HCT116 (cell line): ENCODE data around the gene CRIM1. TPM values are rescaled to one million over a fixed set of nuclear protein-coding genes. Genes with fewer than 3 reads are reported as not detected.

ENCODE experiments used
- ATAC-seq: fragments of 200-7000 bp; cut with Tn5 transposase; 2 replicates; pipeline ENCODE4 v1.9.1; 2020; ENCODE audit warnings: mild to moderate bottlenecking, moderate library complexity
- BruUV-seq: library from RNA; stranded (reverse); fragments of 400-500 nt; replicated peaks from 2 replicates; lab custom pipeline; 2021; lab: Mats Ljungman, UMichigan
- CTCF ChIA-PET: fragments of 300-600 bp; sonication (Branson Sonifier 250); formaldehyde crosslinking; loops from one replicate; lab custom pipeline; 2021; ENCODE audit warnings: antibody characterized with exemption; lab: Charles Lee
- POLR2A ChIA-PET: fragments of 300-600, 350-600 bp; sonication (Branson Sonifier 250); formaldehyde crosslinking; loops from one replicate; lab custom pipeline; 2021; ENCODE audit warnings: antibody characterized with exemption; lab: Charles Lee
- RAD21 ChIA-PET, 2 experiments: fragments of 300-600 bp; sonication (Branson Sonifier 250); formaldehyde crosslinking; loops; one replicate each; lab custom pipeline; 2023; ENCODE audit warnings: low total read pairs in 2 of 2; ENCODE audit not compliant: uncharacterized antibody in 2 of 2, unreplicated experiment in 2 of 2, low non-redundant PET in 1 of 2; lab: Charles Lee
- DNase-seq: peaks from one replicate; pipeline ENCODE4 v3.0.0-alpha.2; 2010; ENCODE audit warnings: low read depth, low spot score
- H2AFZ ChIP-seq: fragments of 200-600 bp; shearing (Covaris generic), sonication (generic); 2 replicates; pipeline ENCODE4 v1.6.1; 2017; ENCODE audit warnings: low read depth, mixed run types, mixed read lengths, antibody characterized with exemption, low read length; ENCODE audit not compliant: poor library complexity, severe bottlenecking
- H3K27ac ChIP-seq: 2 replicates; pipeline ENCODE4 v1.5.1; 2012; ENCODE audit warnings: low read depth, low read length
- H3K27me3 ChIP-seq: fragments of 200-600 bp; sonication (generic); 2 replicates; pipeline ENCODE4 v1.6.1; 2016; ENCODE audit warnings: mixed run types, low read length, mixed read lengths; ENCODE audit not compliant: insufficient read depth
- H3K36me3 ChIP-seq, 2 experiments: fragments of 200-500 bp in 1 of 2; fragments of 200-600 bp in 1 of 2; sonication (Bioruptor generic) in 1 of 2; sonication (generic) in 1 of 2; 2 replicates each; pipeline versions ENCODE4 v1.5.1 to v1.6.1; 2014 to 2016; ENCODE audit warnings: low read length in 2 of 2, inconsistent platforms in 1 of 2, mixed read lengths in 1 of 2, mixed run types in 1 of 2; ENCODE audit not compliant: insufficient read depth in 2 of 2, control insufficient read depth in 1 of 2
- H3K4me1 ChIP-seq, 2 experiments: fragments of 200-600 bp in 1 of 2; sonication (generic) in 1 of 2; 2 replicates each; pipeline versions ENCODE4 v1.5.1 to v1.6.1; 2012 to 2017; ENCODE audit warnings: low read length in 2 of 2, inconsistent platforms in 1 of 2, mild to moderate bottlenecking in 1 of 2, mixed read lengths in 1 of 2, mixed run types in 1 of 2, moderate library complexity in 1 of 2; ENCODE audit not compliant: insufficient read depth in 2 of 2, control insufficient read depth in 1 of 2
- H3K4me2 ChIP-seq: fragments of 200-600 bp; sonication (generic); 2 replicates; pipeline ENCODE4 v1.6.1; 2017; ENCODE audit warnings: mixed run types, low read length, mixed read lengths
- H3K4me3 ChIP-seq, 2 experiments: fragments of 200-600 bp in 1 of 2; sonication (generic) in 1 of 2; replicated peaks in 1 of 2; 2 replicates each; pipeline ENCODE4 v1.5.1; 2011 to 2016; ENCODE audit warnings: low read length in 2 of 2, control low read depth in 1 of 2, low read depth in 1 of 2, mild to moderate bottlenecking in 1 of 2, mixed read lengths in 1 of 2, mixed run types in 1 of 2
- H3K79me2 ChIP-seq: fragments of 200-600 bp; sonication (generic); 2 replicates; pipeline ENCODE4 v1.6.1; 2017; ENCODE audit warnings: mild to moderate bottlenecking, mixed run types, low read length, moderate library complexity, mixed read lengths; ENCODE audit not compliant: insufficient read depth
- H3K9ac ChIP-seq: fragments of 200-600 bp; sonication (generic); 2 replicates; pipeline ENCODE4 v1.6.1; 2016; ENCODE audit warnings: low read length, mixed read lengths
- H3K9me2 ChIP-seq: fragments of 200-600 bp; sonication (generic), shearing (Covaris generic); 2 replicates; pipeline ENCODE4 v1.6.1; 2017; ENCODE audit warnings: mixed run types, mild to moderate bottlenecking, moderate library complexity; ENCODE audit not compliant: insufficient read depth
- H3K9me3 ChIP-seq, 2 experiments: fragments of 200-500 bp in 1 of 2; fragments of 200-600 bp in 1 of 2; sonication (Bioruptor generic) in 1 of 2; sonication (generic) in 1 of 2; 2 replicates each; pipeline ENCODE4 v1.6.1; 2014 to 2017; ENCODE audit warnings: low read length in 2 of 2, mixed read lengths in 2 of 2, inconsistent platforms in 1 of 2, low read depth in 1 of 2, mild to moderate bottlenecking in 1 of 2, mixed run types in 1 of 2, moderate library complexity in 1 of 2; ENCODE audit not compliant: control insufficient read depth in 1 of 2, insufficient read depth in 1 of 2
- H4K20me1 ChIP-seq: fragments of 200-600 bp; sonication (generic), shearing (Covaris generic); 2 replicates; pipeline ENCODE4 v1.6.1; 2017; ENCODE audit warnings: mixed run types, mild to moderate bottlenecking, moderate library complexity; ENCODE audit not compliant: insufficient read depth
- CEBPB ChIP-seq: IDR thresholded peaks from 2 replicates; pipeline ENCODE4 v1.6.1; 2012; ENCODE audit warnings: low read depth
- EGR1 ChIP-seq: IDR thresholded peaks from 2 replicates; pipeline ENCODE4 v1.6.1; 2012; ENCODE audit warnings: low read depth
- ELF1 ChIP-seq: IDR thresholded peaks from 2 replicates; pipeline ENCODE4 v1.6.1; 2012; ENCODE audit warnings: low read depth, borderline replicate concordance
- EZH2 ChIP-seq: fragments of 200-600 bp; sonication (generic); IDR thresholded peaks from 2 replicates; pipeline ENCODE4 v1.6.1; 2017; ENCODE audit warnings: antibody characterized with exemption, mixed run types
- EZH2phosphoT487 ChIP-seq: fragments of 200-600 bp; IDR thresholded peaks from 2 replicates; pipeline ENCODE4 v1.6.1; 2018; ENCODE audit warnings: antibody characterized with exemption, borderline replicate concordance
- FOSL1 ChIP-seq: IDR thresholded peaks from 2 replicates; pipeline ENCODE4 v1.6.1; 2012; ENCODE audit warnings: low read depth
- JUND ChIP-seq: IDR thresholded peaks from 2 replicates; pipeline ENCODE4 v1.6.1; 2012
- POLR2A ChIP-seq: IDR thresholded peaks from 2 replicates; pipeline ENCODE4 v1.7.0; 2011; ENCODE audit warnings: borderline replicate concordance; ENCODE audit not compliant: insufficient read depth, insufficient read length; ENCODE audit errors: extremely low read depth
- POLR2AphosphoS5 ChIP-seq: IDR thresholded peaks from 2 replicates; pipeline ENCODE4 v1.6.1; 2011; ENCODE audit warnings: mild to moderate bottlenecking, low read depth, low read length, moderate library complexity
- RAD21 ChIP-seq: IDR thresholded peaks from 2 replicates; pipeline ENCODE4 v1.6.1; 2012; ENCODE audit warnings: low read depth, mild to moderate bottlenecking
- SIN3A ChIP-seq: IDR thresholded peaks from 2 replicates; pipeline ENCODE4 v1.6.1; 2012; ENCODE audit warnings: low read depth
- SP1 ChIP-seq: IDR thresholded peaks from 2 replicates; pipeline ENCODE4 v1.6.1; 2012; ENCODE audit warnings: low read depth
- SRF ChIP-seq: IDR thresholded peaks from 2 replicates; pipeline ENCODE4 v1.6.1; 2012; ENCODE audit warnings: low read depth
- TCF7L2 ChIP-seq: IDR thresholded peaks from 2 replicates; pipeline ENCODE4 v1.7.0; 2011; ENCODE audit warnings: borderline replicate concordance, inconsistent platforms; ENCODE audit not compliant: insufficient read depth, insufficient read length; ENCODE audit errors: extremely low read depth
- ZNF274 ChIP-seq: fragments of 200-500 bp; sonication (Bioruptor generic); IDR thresholded peaks from 2 replicates; pipeline ENCODE4 v1.6.1; 2014; ENCODE audit warnings: mild to moderate bottlenecking, low read depth, low read length, inconsistent platforms
- intact Hi-C: fragments of 100-400 bp; cut with micrococcal nuclease; formaldehyde crosslinking; loops from 2 replicates; pipeline ENCODE4 v1.10.0; 2022
- total RNA-seq: library from RNA; stranded (reverse); gene quantifications from one replicate; pipeline ENCODE4 v1.2.1, GENCODE V29; 2021; ENCODE audit not compliant: unreplicated experiment
- TF ChIP-seq, protein P1 (sequence below): IDR thresholded peaks from 2 replicates; pipeline ENCODE4 v1.6.1; 2012
- TF ChIP-seq, protein P2 (sequence below): IDR thresholded peaks from 2 replicates; pipeline ENCODE4 v1.6.1; 2012
- TF ChIP-seq, protein P3 (sequence below): IDR thresholded peaks from 2 replicates; pipeline ENCODE4 v1.6.1; 2012; ENCODE audit warnings: low read depth

Gene CRIM1
- total RNA-seq, 1 experiment from 2014 or later = 27.2 TPM

DNA sequence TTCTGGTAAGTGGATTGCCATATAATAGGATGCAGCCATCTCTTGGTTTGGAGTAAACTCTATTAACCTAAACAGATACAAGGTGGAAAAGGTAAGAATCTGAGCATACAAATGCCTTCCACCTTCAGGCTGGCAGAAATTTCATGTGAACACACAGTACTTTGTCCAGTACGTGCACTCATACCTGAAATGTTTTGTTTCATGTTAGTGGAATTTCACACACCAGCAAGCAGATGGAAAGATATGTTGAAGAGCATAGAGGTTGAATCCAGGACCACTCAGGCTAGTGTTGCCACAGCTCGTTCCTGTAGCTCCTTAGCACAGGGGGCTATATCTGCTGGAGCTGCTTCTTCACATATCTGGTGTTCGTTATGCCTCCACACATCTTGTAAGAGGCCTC lies 34.0 kb downstream of the CRIM1 start:
- DNase-seq (no peak), ATAC-seq (no peak)
- no peaks in the 10 kb centered on the region for H4K20me1 ChIP-seq
- TF ChIP-seq SRF (no peak), JUND (no peak), SIN3A (no peak), FOSL1 (no peak), POLR2A (no peak)
- TF ChIP-seq, protein P1, sequence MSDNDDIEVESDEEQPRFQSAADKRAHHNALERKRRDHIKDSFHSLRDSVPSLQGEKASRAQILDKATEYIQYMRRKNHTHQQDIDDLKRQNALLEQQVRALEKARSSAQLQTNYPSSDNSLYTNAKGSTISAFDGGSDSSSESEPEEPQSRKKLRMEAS = no peak
- TF ChIP-seq, protein P2, sequence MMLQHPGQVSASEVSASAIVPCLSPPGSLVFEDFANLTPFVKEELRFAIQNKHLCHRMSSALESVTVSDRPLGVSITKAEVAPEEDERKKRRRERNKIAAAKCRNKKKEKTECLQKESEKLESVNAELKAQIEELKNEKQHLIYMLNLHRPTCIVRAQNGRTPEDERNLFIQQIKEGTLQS = no peak
- no peaks in the 10 kb centered on the region for H3K27me3 ChIP-seq
- POLR2A ChIA-PET = no interaction called here
- no peak overlapping the region for H3K4me3 ChIP-seq
- H3K27ac ChIP-seq = no peak overlapping the region
- no peaks in the 10 kb centered on the region for H3K9me2 ChIP-seq
- CTCF ChIA-PET = no interaction called here
- H2AFZ ChIP-seq = no peak overlapping the region
- H3K9me3 ChIP-seq = no peaks in the 10 kb centered on the region
- RAD21 ChIA-PET = no interaction called here
- H3K4me1 ChIP-seq = peaks cover 2 to 13% of the 10 kb centered on the region in 2 experiments; a peak in 2 of 4 replicates
- intact Hi-C loops = no loop called here
- no peak overlapping the region for H3K9ac ChIP-seq
- H3K4me2 ChIP-seq = no peak overlapping the region
- H3K36me3 ChIP-seq = no peaks in the 10 kb centered on the region
- H3K79me2 ChIP-seq = peaks cover 11% of the 10 kb centered on the region; the same call in 1 of the 2 replicates
- no TSS peak for BruUV-seq

DNA sequence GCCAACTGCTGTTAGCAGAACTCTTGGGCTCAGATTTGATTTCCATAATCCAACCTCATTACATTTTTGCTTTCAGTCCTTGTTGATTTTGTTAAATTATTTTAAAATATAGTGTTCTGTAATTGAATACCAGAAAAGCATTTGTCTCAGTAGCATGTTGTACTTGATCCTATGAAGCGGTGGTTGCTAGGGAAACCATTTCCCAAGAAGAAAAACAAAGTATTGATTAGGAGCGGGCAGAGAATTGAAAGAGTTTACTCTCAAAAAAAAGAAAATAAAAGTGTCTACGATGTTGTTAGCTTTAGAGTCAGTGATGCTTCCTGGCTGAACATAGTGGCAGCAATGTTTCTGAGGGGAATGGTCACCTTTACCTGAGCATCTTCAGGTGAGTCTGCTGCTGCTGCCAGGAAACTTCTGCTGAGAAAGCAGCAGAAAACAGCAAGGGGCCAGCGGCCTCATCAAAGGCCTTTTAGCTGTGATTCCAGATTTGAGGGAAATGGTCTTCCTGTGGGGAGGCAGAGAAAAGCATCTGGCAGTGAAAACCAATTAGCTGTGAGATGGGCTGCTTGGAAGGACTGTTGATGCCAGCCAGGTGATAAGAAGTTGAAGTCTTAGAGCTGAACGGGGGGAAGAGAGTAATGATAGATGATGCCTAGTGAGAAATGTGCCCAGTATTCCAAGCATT lies 37.1 kb downstream of the CRIM1 start:
- Histone ChIP-seq H3K4me2 (no peak overlapping the region), H3K79me2 (no peaks in the 10 kb centered on the region; the same call in 1 of the 2 replicates)

More for the DNA sequence above, 37.1 kb downstream of the CRIM1 start:
- no peak overlapping the region for H3K9ac ChIP-seq
- RAD21 ChIA-PET = no interaction called here
- peaks cover 2 to 18% of the 10 kb centered on the region in 2 experiments; a peak in 2 of 4 replicates for H3K4me1 ChIP-seq
- POLR2A ChIA-PET = no interaction called here
- H3K27me3 ChIP-seq = no peaks in the 10 kb centered on the region
- DNase-seq = no peak
- H2AFZ ChIP-seq = no peak overlapping the region
- intact Hi-C loops = no loop called here
- no peak overlapping the region for H3K27ac ChIP-seq
- no peaks in the 10 kb centered on the region for H4K20me1 ChIP-seq
- H3K36me3 ChIP-seq = peaks cover 0 to 9% of the 10 kb centered on the region in 2 experiments; a peak in 1 of 4 replicates
- no peak for ATAC-seq
- no peak overlapping the region for H3K4me3 ChIP-seq
- H3K9me2 ChIP-seq = no peaks in the 10 kb centered on the region
- no peaks in the 10 kb centered on the region for H3K9me3 ChIP-seq
- TF ChIP-seq, protein P3, sequence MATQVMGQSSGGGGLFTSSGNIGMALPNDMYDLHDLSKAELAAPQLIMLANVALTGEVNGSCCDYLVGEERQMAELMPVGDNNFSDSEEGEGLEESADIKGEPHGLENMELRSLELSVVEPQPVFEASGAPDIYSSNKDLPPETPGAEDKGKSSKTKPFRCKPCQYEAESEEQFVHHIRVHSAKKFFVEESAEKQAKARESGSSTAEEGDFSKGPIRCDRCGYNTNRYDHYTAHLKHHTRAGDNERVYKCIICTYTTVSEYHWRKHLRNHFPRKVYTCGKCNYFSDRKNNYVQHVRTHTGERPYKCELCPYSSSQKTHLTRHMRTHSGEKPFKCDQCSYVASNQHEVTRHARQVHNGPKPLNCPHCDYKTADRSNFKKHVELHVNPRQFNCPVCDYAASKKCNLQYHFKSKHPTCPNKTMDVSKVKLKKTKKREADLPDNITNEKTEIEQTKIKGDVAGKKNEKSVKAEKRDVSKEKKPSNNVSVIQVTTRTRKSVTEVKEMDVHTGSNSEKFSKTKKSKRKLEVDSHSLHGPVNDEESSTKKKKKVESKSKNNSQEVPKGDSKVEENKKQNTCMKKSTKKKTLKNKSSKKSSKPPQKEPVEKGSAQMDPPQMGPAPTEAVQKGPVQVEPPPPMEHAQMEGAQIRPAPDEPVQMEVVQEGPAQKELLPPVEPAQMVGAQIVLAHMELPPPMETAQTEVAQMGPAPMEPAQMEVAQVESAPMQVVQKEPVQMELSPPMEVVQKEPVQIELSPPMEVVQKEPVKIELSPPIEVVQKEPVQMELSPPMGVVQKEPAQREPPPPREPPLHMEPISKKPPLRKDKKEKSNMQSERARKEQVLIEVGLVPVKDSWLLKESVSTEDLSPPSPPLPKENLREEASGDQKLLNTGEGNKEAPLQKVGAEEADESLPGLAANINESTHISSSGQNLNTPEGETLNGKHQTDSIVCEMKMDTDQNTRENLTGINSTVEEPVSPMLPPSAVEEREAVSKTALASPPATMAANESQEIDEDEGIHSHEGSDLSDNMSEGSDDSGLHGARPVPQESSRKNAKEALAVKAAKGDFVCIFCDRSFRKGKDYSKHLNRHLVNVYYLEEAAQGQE = no peak
- TF ChIP-seq POLR2A (no peak), EZH2 (no peak), FOSL1 (no peak), CEBPB (no peak), ELF1 (no peak), JUND (no peak), RAD21 (no peak), POLR2AphosphoS5 (no peak), ZNF274 (no peak), TCF7L2 (no peak), SP1 (no peak), EGR1 (no peak), EZH2phosphoT487 (no peak)
- TF ChIP-seq, protein P2 = no peak
- BruUV-seq = no TSS peak
- CTCF ChIA-PET = no interaction called here
